Hepatocyte (in vitro differentiated cells): Measurements from ENCODE around the gene LRRC1.

Experiments used
- EZH2 ChIP-seq: fragments of 200-600 bp; sonication (generic); IDR thresholded peaks from 2 replicates; pipeline ENCODE4 v1.6.1; 2016; ENCODE audit warnings: antibody characterized with exemption, mild to moderate bottlenecking, borderline replicate concordance
- EZH2phosphoT487 ChIP-seq: fragments of 200-600 bp; sonication (generic); IDR thresholded peaks from one replicate; pipeline ENCODE4 v1.6.1; 2018; ENCODE audit warnings: antibody characterized with exemption, mild to moderate bottlenecking, low read depth, moderate library complexity; ENCODE audit not compliant: unreplicated experiment, severe bottlenecking
- TF ChIP-seq, protein P1 (sequence below): fragments of 200-600 bp; sonication (generic); IDR thresholded peaks from 2 replicates; pipeline ENCODE4 v1.5.1; 2016; ENCODE audit warnings: antibody characterized with exemption, mild to moderate bottlenecking; ENCODE audit not compliant: poor library complexity

DNA sequence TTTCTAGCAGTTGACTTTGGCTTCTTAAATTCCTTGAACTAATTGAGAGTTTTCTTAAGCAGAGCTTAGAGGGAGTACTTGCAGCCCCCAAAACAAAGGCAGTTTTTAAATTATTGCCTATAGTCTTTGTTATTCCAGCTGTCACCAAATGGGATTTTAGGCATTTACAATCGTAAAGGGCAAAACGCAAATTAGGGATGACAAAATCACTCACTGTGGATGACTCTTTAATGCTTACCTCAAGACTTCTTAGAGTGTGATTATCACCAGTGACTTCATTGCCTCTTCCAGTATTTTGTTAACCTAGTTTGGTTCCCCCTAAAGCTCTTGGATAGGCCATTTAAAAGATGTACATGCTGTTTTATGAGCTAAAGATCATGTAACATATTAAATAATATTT lies 126.8 kb downstream of the LRRC1 start:
- TF ChIP-seq, protein P1, sequence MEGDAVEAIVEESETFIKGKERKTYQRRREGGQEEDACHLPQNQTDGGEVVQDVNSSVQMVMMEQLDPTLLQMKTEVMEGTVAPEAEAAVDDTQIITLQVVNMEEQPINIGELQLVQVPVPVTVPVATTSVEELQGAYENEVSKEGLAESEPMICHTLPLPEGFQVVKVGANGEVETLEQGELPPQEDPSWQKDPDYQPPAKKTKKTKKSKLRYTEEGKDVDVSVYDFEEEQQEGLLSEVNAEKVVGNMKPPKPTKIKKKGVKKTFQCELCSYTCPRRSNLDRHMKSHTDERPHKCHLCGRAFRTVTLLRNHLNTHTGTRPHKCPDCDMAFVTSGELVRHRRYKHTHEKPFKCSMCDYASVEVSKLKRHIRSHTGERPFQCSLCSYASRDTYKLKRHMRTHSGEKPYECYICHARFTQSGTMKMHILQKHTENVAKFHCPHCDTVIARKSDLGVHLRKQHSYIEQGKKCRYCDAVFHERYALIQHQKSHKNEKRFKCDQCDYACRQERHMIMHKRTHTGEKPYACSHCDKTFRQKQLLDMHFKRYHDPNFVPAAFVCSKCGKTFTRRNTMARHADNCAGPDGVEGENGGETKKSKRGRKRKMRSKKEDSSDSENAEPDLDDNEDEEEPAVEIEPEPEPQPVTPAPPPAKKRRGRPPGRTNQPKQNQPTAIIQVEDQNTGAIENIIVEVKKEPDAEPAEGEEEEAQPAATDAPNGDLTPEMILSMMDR, result no peak
- TF ChIP-seq EZH2 (no peak), EZH2phosphoT487 (no peak)
